ENCODE measurements around the gene TBC1D22B.

GRCh38 chr6:37284781-37285180, 27.2 kb downstream of the TBC1D22B start:
- TF ChIP-seq CTCF (IDR thresholded peaks at IDR 0.05) (no peak), POLR2A (IDR thresholded peaks at IDR 0.05) (no peak)
